Measurements from ENCODE around the gene EPGN. TPM values are rescaled to one million over a fixed set of nuclear protein-coding genes. Genes with fewer than 3 reads are reported as not detected.

Gene EPGN
- total RNA-seq, 4 donors from 2014 or later: not detected

- no peak overlapping the region for H3K4me3 ChIP-seq
- intact Hi-C loops (cut with DNase I; ENCODE audit: low total_unique reads): no loop called here
- in situ Hi-C loops (cut with MboI; ENCODE audit: low sequenced_read_pairs in 4 of 4): loop anchor here in 1 of 4 donors (25.0 kb wide), 1 partner anchor 129 kb away; no protein-coding TSS in a partner anchor
Observed at GRCh38 chr4:74316397-74316796, 8.1 kb downstream of the EPGN start.

GRCh38 chr4:74317616-74318246 is 9.5 kb downstream of the EPGN start:
- TF ChIP-seq CTCF (IDR thresholded peaks at IDR 0.05 in 4 of 5, conservative IDR thresholded peaks at IDR 0.05 in 1 of 5) (no peak), POLR2A (IDR thresholded peaks at IDR 0.05) (no peak)
- Histone ChIP-seq H3K36me3 (no peaks in the 10 kb centered on the region), H3K27me3 (no peaks in the 10 kb centered on the region), H3K4me1 (no peaks in the 10 kb centered on the region), H3K9me3 (no peaks in the 10 kb centered on the region), H3K4me3 (no peak overlapping the region), H3K27ac (no peak overlapping the region)
- in situ Hi-C loops (cut with MboI; ENCODE audit: low sequenced_read_pairs in 4 of 4) (loop anchor here in 1 of 4 donors (25.0 kb wide), 1 partner anchor 130 kb away; no protein-coding TSS in a partner anchor), intact Hi-C loops (cut with DNase I; ENCODE audit: low total_unique reads) (no loop called here)
- DNase-seq (no peak), ATAC-seq (peak in 1 of 2 donors; percentile 33)

More at GRCh38 chr4:74316397-74316796, 8.1 kb downstream of the EPGN start:
- H3K27me3 ChIP-seq: no peaks in the 10 kb centered on the region
- TF ChIP-seq CTCF (IDR thresholded peaks at IDR 0.05 in 4 of 5, conservative IDR thresholded peaks at IDR 0.05 in 1 of 5) (no peak), POLR2A (IDR thresholded peaks at IDR 0.05) (no peak)
- no peaks in the 10 kb centered on the region for H3K9me3 ChIP-seq
- no peak for ATAC-seq
- H3K36me3 ChIP-seq: no peaks in the 10 kb centered on the region
- DNase-seq: no peak
- no peaks in the 10 kb centered on the region for H3K4me1 ChIP-seq
- no peak overlapping the region for H3K27ac ChIP-seq

- no peaks in the 10 kb centered on the region for H3K27me3 ChIP-seq
- H3K36me3 ChIP-seq: no peaks in the 10 kb centered on the region
- intact Hi-C loops (cut with DNase I; ENCODE audit: low total_unique reads) (no loop called here), in situ Hi-C loops (cut with MboI; ENCODE audit: low sequenced_read_pairs in 4 of 4) (loop anchor here in 1 of 4 donors (25.0 kb wide), 1 partner anchor 131 kb away; no protein-coding TSS in a partner anchor)
- H3K4me3 ChIP-seq: no peak overlapping the region
- H3K9me3 ChIP-seq: no peaks in the 10 kb centered on the region
- DNase-seq (no peak), ATAC-seq (no peak)
- no peaks in the 10 kb centered on the region for H3K4me1 ChIP-seq
- no peak overlapping the region for H3K27ac ChIP-seq
- no peak for TF ChIP-seq POLR2A (IDR thresholded peaks at IDR 0.05)
- no peak for TF ChIP-seq CTCF (IDR thresholded peaks at IDR 0.05 in 4 of 5, conservative IDR thresholded peaks at IDR 0.05 in 1 of 5)
Observed at GRCh38 chr4:74318276-74318675, 10.0 kb downstream of the EPGN start.

- Histone ChIP-seq H3K27ac (no peak overlapping the region), H3K36me3 (no peaks in the 10 kb centered on the region), H3K4me1 (no peaks in the 10 kb centered on the region), H3K9me3 (no peaks in the 10 kb centered on the region), H3K27me3 (no peaks in the 10 kb centered on the region), H3K4me3 (no peak overlapping the region)
- DNase-seq (no peak), ATAC-seq (no peak)
- TF ChIP-seq CTCF (IDR thresholded peaks at IDR 0.05 in 4 of 5, conservative IDR thresholded peaks at IDR 0.05 in 1 of 5) (no peak), POLR2A (IDR thresholded peaks at IDR 0.05) (no peak)
- intact Hi-C loops (cut with DNase I; ENCODE audit: low total_unique reads) (no loop called here), in situ Hi-C loops (cut with MboI; ENCODE audit: low sequenced_read_pairs in 4 of 4) (loop anchor here in 1 of 4 donors (25.0 kb wide), 1 partner anchor 132 kb away; no protein-coding TSS in a partner anchor)
Observed at GRCh38 chr4:74319470-74319869, 11.2 kb downstream of the EPGN start.

Measured in gastrocnemius medialis (tissue), 4 donors.